IMR-90 (cell line): Measurements from ENCODE around the gene MSI2. TPM values are rescaled to one million over a fixed set of nuclear protein-coding genes. Genes with fewer than 3 reads are reported as not detected.

Experiments used
- ATAC-seq: fragments of 200-7000 bp; cut with Tn5 transposase; 2 replicates; pipeline ENCODE4 v1.9.1; 2020; ENCODE audit warnings: low read depth, mild to moderate bottlenecking, moderate library complexity
- BruUV-seq: library from RNA; stranded (reverse); fragments of 400-500 nt; replicated peaks from 2 replicates; lab custom pipeline; 2021; lab: Mats Ljungman, UMichigan
- CTCF ChIA-PET: fragments of 300-600 bp; formaldehyde crosslinking; extraction: SDS; loops from one replicate; lab custom pipeline; 2021; ENCODE audit warnings: antibody characterized with exemption; lab: Yijun Ruan, JAX
- POLR2A ChIA-PET: fragments of 300-600 bp; sonication (Branson Sonifier 250); formaldehyde crosslinking; loops from one replicate; lab custom pipeline; 2022; ENCODE audit warnings: antibody characterized with exemption; ENCODE audit not compliant: unreplicated experiment; lab: Charles Lee
- DNase-seq: peaks from one replicate; pipeline ENCODE4 v3.0.0; 2013
- H2AFZ ChIP-seq: replicated peaks from 2 replicates; pipeline ENCODE3; 2013; ENCODE audit warnings: low read length, mild to moderate bottlenecking; ENCODE audit not compliant: poor library complexity
- H2AK5ac ChIP-seq: 2 replicates; pipeline ENCODE4 v1.6.1; 2013; ENCODE audit warnings: low read depth, low read length, inconsistent platforms
- H2AK9ac ChIP-seq: replicated peaks from 2 replicates; pipeline ENCODE3; 2013; ENCODE audit warnings: mild to moderate bottlenecking, low read depth, low read length, moderate library complexity; ENCODE audit not compliant: poor library complexity
- H2BK120ac ChIP-seq: 2 replicates; pipeline ENCODE4 v1.6.1; 2013; ENCODE audit warnings: low read depth, low read length, inconsistent platforms
- H2BK15ac ChIP-seq: 3 replicates; pipeline ENCODE4 v1.6.1; 2013; ENCODE audit warnings: low read depth, low read length, inconsistent platforms
- H2BK20ac ChIP-seq: 2 replicates; pipeline ENCODE4 v1.6.1; 2013; ENCODE audit warnings: low read depth, mild to moderate bottlenecking, inconsistent platforms, low read length, moderate library complexity
- H2BK5ac ChIP-seq: 2 replicates; pipeline ENCODE4 v1.6.1; 2013; ENCODE audit warnings: mild to moderate bottlenecking, low read depth, low read length, inconsistent platforms; ENCODE audit not compliant: poor library complexity, severe bottlenecking
- H3K14ac ChIP-seq: replicated peaks from 2 replicates; pipeline ENCODE4 v1.6.1; 2013; ENCODE audit warnings: low read depth, low read length, inconsistent platforms
- H3K18ac ChIP-seq: 2 replicates; pipeline ENCODE4 v1.6.1; 2013; ENCODE audit warnings: low read depth, low read length, control low read depth
- H3K23ac ChIP-seq: 2 replicates; pipeline ENCODE4 v1.6.1; 2013; ENCODE audit warnings: low read depth, low read length, inconsistent platforms
- H3K27ac ChIP-seq: 2 replicates; pipeline ENCODE4 v1.5.1; 2013; ENCODE audit warnings: mild to moderate bottlenecking, control low read depth, low read length; ENCODE audit not compliant: insufficient read depth
- H3K27me3 ChIP-seq: 2 replicates; pipeline ENCODE4 v1.6.1; 2013; ENCODE audit warnings: low read length; ENCODE audit not compliant: control insufficient read depth, insufficient read depth
- H3K36me3 ChIP-seq: 2 replicates; pipeline ENCODE4 v1.6.1; 2013; ENCODE audit warnings: low read length, mixed read lengths; ENCODE audit not compliant: control insufficient read depth, insufficient read depth
- H3K4ac ChIP-seq: 2 replicates; pipeline ENCODE4 v1.6.1; 2013; ENCODE audit warnings: low read depth, low read length, inconsistent platforms
- H3K4me1 ChIP-seq: 2 replicates; pipeline ENCODE4 v1.6.1; 2013; ENCODE audit warnings: low read length, mixed read lengths; ENCODE audit not compliant: control insufficient read depth, insufficient read depth
- H3K4me2 ChIP-seq: 2 replicates; pipeline ENCODE4 v1.6.1; 2013; ENCODE audit warnings: low read depth, mild to moderate bottlenecking, control low read depth, low read length, moderate library complexity
- H3K4me3 ChIP-seq: 2 replicates; pipeline ENCODE4 v1.5.1; 2013; ENCODE audit warnings: low read depth, mild to moderate bottlenecking, control low read depth, low read length, moderate library complexity; ENCODE audit not compliant: insufficient read depth
- H3K56ac ChIP-seq: 2 replicates; pipeline ENCODE4 v1.6.1; 2013; ENCODE audit warnings: low read length, inconsistent platforms; ENCODE audit not compliant: insufficient read depth; ENCODE audit errors: extremely low read depth
- H3K79me1 ChIP-seq, 2 experiments: 2 replicates each; pipeline ENCODE4 v1.6.1; 2013; ENCODE audit warnings: low read length in 2 of 2, inconsistent platforms in 1 of 2, low read depth in 1 of 2
- H3K9ac ChIP-seq: 2 replicates; pipeline ENCODE4 v1.6.1; 2013; ENCODE audit warnings: low read depth, low read length, control low read depth
- H3K9me1 ChIP-seq: 2 replicates; pipeline ENCODE4 v1.6.1; 2013; ENCODE audit warnings: low read length, inconsistent platforms; ENCODE audit not compliant: insufficient read depth
- H3K9me3 ChIP-seq: 2 replicates; pipeline ENCODE4 v1.6.1; 2013; ENCODE audit warnings: low read length; ENCODE audit not compliant: control insufficient read depth, insufficient read depth
- H4K20me1 ChIP-seq: 2 replicates; pipeline ENCODE4 v1.6.1; 2013; ENCODE audit warnings: low read length, inconsistent platforms; ENCODE audit not compliant: insufficient read depth
- H4K5ac ChIP-seq: 2 replicates; pipeline ENCODE4 v1.6.1; 2013; ENCODE audit warnings: mild to moderate bottlenecking, low read depth, low read length, control low read depth
- H4K8ac ChIP-seq, 2 experiments: 2 replicates each; pipeline ENCODE4 v1.6.1; 2013; ENCODE audit warnings: low read depth in 2 of 2, low read length in 2 of 2, control low read depth in 1 of 2, inconsistent platforms in 1 of 2
- H4K91ac ChIP-seq: 2 replicates; pipeline ENCODE4 v1.6.1; 2013; ENCODE audit warnings: low read depth, low read length, inconsistent platforms; ENCODE audit not compliant: insufficient read depth
- BHLHE40 ChIP-seq: fragments of 150-350 bp; IDR thresholded peaks from 2 replicates; pipeline ENCODE4 v1.6.1; 2016; ENCODE audit warnings: mild to moderate bottlenecking, low read depth, low read length
- CEBPB ChIP-seq: IDR thresholded peaks from 2 replicates; pipeline ENCODE4 v1.6.1; 2012; ENCODE audit warnings: low read depth, low read length, improper control_type of control experiment
- CHD1 ChIP-seq: IDR thresholded peaks from 2 replicates; pipeline ENCODE4 v1.6.1; 2012; ENCODE audit warnings: low read depth, low read length, improper control_type of control experiment
- CTCF ChIP-seq: conservative IDR thresholded peaks from 2 replicates; pipeline ENCODE4 v1.5.1; 2012; ENCODE audit warnings: mild to moderate bottlenecking, low read depth, low read length, improper control_type of control experiment
- ELK1 ChIP-seq: fragments of 150-350 bp; IDR thresholded peaks from 2 replicates; pipeline ENCODE4 v1.6.1; 2016; ENCODE audit warnings: low read depth, mild to moderate bottlenecking, low read length, moderate library complexity, borderline replicate concordance
- FOS ChIP-seq: fragments of 150-350 bp; IDR thresholded peaks from 2 replicates; pipeline ENCODE4 v1.6.1; 2016; ENCODE audit warnings: low read depth, low read length
- MAFK ChIP-seq: IDR thresholded peaks from 2 replicates; pipeline ENCODE4 v1.6.1; 2012; ENCODE audit warnings: low read depth, low read length, improper control_type of control experiment
- MAZ ChIP-seq: IDR thresholded peaks from 2 replicates; pipeline ENCODE4 v1.6.1; 2012; ENCODE audit warnings: low read depth, mild to moderate bottlenecking, low read length, improper control_type of control experiment, moderate library complexity, borderline replicate concordance
- NFE2L2 ChIP-seq: fragments of 150-350 bp; IDR thresholded peaks from 2 replicates; pipeline ENCODE4 v1.6.1; 2016; ENCODE audit warnings: low read depth, mild to moderate bottlenecking, low read length
- POLR2A ChIP-seq: IDR thresholded peaks from 2 replicates; pipeline ENCODE4 v1.6.1; 2012; ENCODE audit warnings: mild to moderate bottlenecking, low read depth, low read length
- RAD21 ChIP-seq: IDR thresholded peaks from 2 replicates; pipeline ENCODE4 v1.6.1; 2012; ENCODE audit warnings: low read length, improper control_type of control experiment
- RCOR1 ChIP-seq: IDR thresholded peaks from 2 replicates; pipeline ENCODE4 v1.6.1; 2012; ENCODE audit warnings: mild to moderate bottlenecking, low read length, improper control_type of control experiment; ENCODE audit not compliant: insufficient replicate concordance
- RFX5 ChIP-seq: IDR thresholded peaks from 2 replicates; pipeline ENCODE4 v1.8.0; 2012; ENCODE audit warnings: low read depth, mild to moderate bottlenecking, low read length, moderate library complexity
- SMC3 ChIP-seq: fragments of 150-350 bp; IDR thresholded peaks from 2 replicates; pipeline ENCODE4 v1.6.1; 2016; ENCODE audit warnings: low read depth, mild to moderate bottlenecking, antibody characterized with exemption, low read length, moderate library complexity
- USF2 ChIP-seq: fragments of 150-350 bp; IDR thresholded peaks from 2 replicates; pipeline ENCODE4 v1.6.1; 2017; ENCODE audit warnings: mild to moderate bottlenecking, antibody characterized with exemption, low read length, low read depth
- WGBS, 2 experiments: methylation state at CpG; one replicate each; pipeline versions ENCODE4 v1.1.5 to v1.1.7; 2013; ENCODE audit warnings: missing lambda C conversion rate in 2 of 2; ENCODE audit not compliant: insufficient read length in 1 of 2; ENCODE audit errors: extremely low coverage in 2 of 2; 5-methylcytosine and 5-hydroxymethylcytosine counted together
- dilution Hi-C: fragments of 300-500 bp; cut with HindIII; formaldehyde crosslinking; loops from one replicate; pipeline ENCODE4 v1.14.3; 2018; ENCODE audit warnings: low sequenced_read_pairs; ENCODE audit not compliant: unreplicated experiment
- in situ Hi-C: fragments of 300-500 bp; cut with MboI; formaldehyde crosslinking; loops from 3 replicates; pipeline ENCODE4 v1.14.3; 2019; ENCODE audit warnings: low sequenced_read_pairs, inconsistent platforms, mixed read lengths
- intact Hi-C: fragments of 100-400 bp; cut with micrococcal nuclease; formaldehyde crosslinking; loops from 2 replicates; pipeline ENCODE4 v1.10.0; 2022
- polyA plus RNA-seq, 3 experiments: library from polyadenylated mRNA; depleted of rRNA; stranded (reverse); fragments of >200 nt; gene quantifications; 2 replicates each; pipeline ENCODE4 v1.2.3, GENCODE V29; 2012; ENCODE audit warnings: low replicate concordance in 1 of 3
- total RNA-seq: library from RNA; depleted of rRNA; stranded (reverse); fragments of >200 nt; gene quantifications from 2 replicates; pipeline ENCODE4 v1.2.3, GENCODE V29; 2012

The MSI2 gene
- total and polyA plus RNA-seq, 2 of the 4 experiments (the other 2 are of a cell fraction): 13.0 to 16.0 TPM

- ChIA-PET CTCF (no interaction called here), POLR2A (no interaction called here)
- Histone ChIP-seq H3K36me3 (peaks cover 4% of the 10 kb centered on the region), H3K27ac (no peak overlapping the region), H3K4ac (no peak overlapping the region), H4K8ac (no peak overlapping the region), H2AK5ac (no peak overlapping the region), H3K56ac (no peak overlapping the region), H3K4me1 (no peaks in the 10 kb centered on the region), H3K9me3 (no peaks in the 10 kb centered on the region), H3K9me1 (peaks cover 3% of the 10 kb centered on the region; the same call in 1 of the 2 replicates), H2AK9ac (no peak overlapping the region), H2BK20ac (no peak overlapping the region), H2BK15ac (no peak overlapping the region), H3K18ac (no peak overlapping the region), H3K14ac (no peak overlapping the region), H3K4me2 (no peak overlapping the region), H3K9ac (no peak overlapping the region), H4K20me1 (no peaks in the 10 kb centered on the region), H4K91ac (no peak overlapping the region), H4K5ac (no peak overlapping the region), H3K27me3 (no peaks in the 10 kb centered on the region), H3K79me1 (no peaks in the 10 kb centered on the region), H2AFZ (no peak overlapping the region), H3K4me3 (no peak overlapping the region), H2BK5ac (no peak overlapping the region), H2BK120ac (no peak overlapping the region), H3K23ac (no peak overlapping the region)
- WGBS, 2 experiments: 91% methylated on average over 6 of the region's 10 CpGs; no CpG with 5 or more reads in 1 of the 2 experiments
- ATAC-seq (no peak), DNase-seq (no peak)
- dilution Hi-C loops (no loop called here), intact Hi-C loops (no loop called here), in situ Hi-C loops (no loop called here)
- no TSS peak for BruUV-seq
- TF ChIP-seq MAZ: no peak
- TF ChIP-seq FOS: no peak
- no peak for TF ChIP-seq MAFK
- no peak for TF ChIP-seq ELK1
- no peak for TF ChIP-seq CEBPB
- no peak for TF ChIP-seq CHD1
- no peak for TF ChIP-seq CTCF
- TF ChIP-seq SMC3: no peak
- TF ChIP-seq POLR2A: no peak
- no peak for TF ChIP-seq USF2
- no peak for TF ChIP-seq RFX5
- TF ChIP-seq BHLHE40: no peak
- no peak for TF ChIP-seq NFE2L2
- TF ChIP-seq RAD21: no peak
- TF ChIP-seq RCOR1: no peak
Measured at GRCh38 chr17:57311281-57312216, 55.2 kb downstream of the MSI2 start.
